Measurements from ENCODE around the gene PMIS2. TPM values are rescaled to one million over a fixed set of nuclear protein-coding genes. Genes with fewer than 3 reads are reported as not detected.
A peak's percentile ranks its signal among the peaks of the same experiment; 100 is the strongest.

The PMIS2 gene
- total RNA-seq, 1 experiment from 2014 or later, result not detected

DNA sequence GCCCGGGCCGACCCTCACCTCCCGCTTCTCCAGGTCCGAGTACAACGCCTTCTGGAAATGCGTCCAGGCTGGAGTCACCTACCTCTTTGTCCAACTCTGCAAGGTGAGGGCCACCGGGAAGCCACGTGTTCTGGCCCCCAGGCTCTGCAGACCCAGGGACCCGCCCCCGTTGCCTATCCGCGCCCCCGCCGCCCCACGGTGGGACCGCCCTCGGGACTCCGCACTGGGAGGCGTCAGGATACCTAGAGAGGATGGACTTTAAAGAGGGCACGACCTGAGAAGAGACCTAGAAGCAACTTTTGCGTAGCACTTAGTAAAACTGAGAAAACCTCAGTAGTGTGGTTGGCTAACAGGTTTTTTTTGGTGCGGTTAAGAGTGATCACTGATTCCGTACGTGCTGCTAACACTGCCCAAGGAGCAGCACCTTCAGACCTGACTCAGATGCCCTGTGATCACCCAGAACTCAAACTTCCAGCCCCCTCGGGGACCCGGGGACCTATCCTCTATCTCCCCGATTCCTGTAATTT is 40.1 kb upstream of the PMIS2 start:
- H3K9me2 ChIP-seq (ENCODE audit: insufficient read depth), result no peaks in the 10 kb centered on the region
- no peaks in the 10 kb centered on the region for H4K20me1 ChIP-seq (ENCODE audit: insufficient read depth)
- peaks cover 56% of the 10 kb centered on the region for H3K79me2 ChIP-seq (ENCODE audit: insufficient read depth, low read length)
- H2AFZ ChIP-seq (ENCODE audit: low read depth, low read length, poor library complexity, severe bottlenecking), result no peak overlapping the region
- peak overlapping the region; percentile 89 for H3K27ac ChIP-seq (ENCODE audit: low read depth, low read length)
- H3K27me3 ChIP-seq (ENCODE audit: insufficient read depth, low read length), result no peaks in the 10 kb centered on the region
- RAD21 ChIA-PET (ENCODE audit: low non-redundant PET in 1 of 2, low total read pairs in 2 of 2, uncharacterized antibody in 2 of 2, unreplicated experiment in 2 of 2), result no interaction called here
- no TSS peak for BruUV-seq (replicated peaks)
- H3K4me1 ChIP-seq (ENCODE audit: control insufficient read depth in 1 of 2, insufficient read depth in 2 of 2, low read length in 2 of 2), result peaks cover 9 to 22% of the 10 kb centered on the region in 2 experiments
- H3K9ac ChIP-seq (ENCODE audit: low read length), result peak overlapping the region; percentile 100
- intact Hi-C loops (cut with micrococcal nuclease), result loop anchor here (1.0 to 10.0 kb wide), 2 partner anchors 36 to 389 kb away; partner anchors contain the start of gene LRFN3
- peak overlapping the region; percentile 98 for H3K4me2 ChIP-seq (ENCODE audit: low read length)
- H3K9me3 ChIP-seq (ENCODE audit: control insufficient read depth in 1 of 2, insufficient read depth in 1 of 2, low read depth in 1 of 2, low read length in 2 of 2), result no peaks in the 10 kb centered on the region
- peak overlapping the region; percentile 69 to 100 for H3K4me3 ChIP-seq (replicated peaks in 1 of 2; ENCODE audit: low read depth in 1 of 2, low read length in 2 of 2)
- peaks cover 8 to 36% of the 10 kb centered on the region in 2 experiments; a peak in 3 of 4 replicates for H3K36me3 ChIP-seq (ENCODE audit: control insufficient read depth in 1 of 2, insufficient read depth in 2 of 2, low read length in 2 of 2)
- ATAC-seq, result peak; percentile 76
- no peak for TF ChIP-seq TCF7L2 (IDR thresholded peaks at IDR 0.05; ENCODE audit: borderline replicate concordance, extremely low read depth, insufficient read depth, insufficient read length)
- TF ChIP-seq, protein P1, sequence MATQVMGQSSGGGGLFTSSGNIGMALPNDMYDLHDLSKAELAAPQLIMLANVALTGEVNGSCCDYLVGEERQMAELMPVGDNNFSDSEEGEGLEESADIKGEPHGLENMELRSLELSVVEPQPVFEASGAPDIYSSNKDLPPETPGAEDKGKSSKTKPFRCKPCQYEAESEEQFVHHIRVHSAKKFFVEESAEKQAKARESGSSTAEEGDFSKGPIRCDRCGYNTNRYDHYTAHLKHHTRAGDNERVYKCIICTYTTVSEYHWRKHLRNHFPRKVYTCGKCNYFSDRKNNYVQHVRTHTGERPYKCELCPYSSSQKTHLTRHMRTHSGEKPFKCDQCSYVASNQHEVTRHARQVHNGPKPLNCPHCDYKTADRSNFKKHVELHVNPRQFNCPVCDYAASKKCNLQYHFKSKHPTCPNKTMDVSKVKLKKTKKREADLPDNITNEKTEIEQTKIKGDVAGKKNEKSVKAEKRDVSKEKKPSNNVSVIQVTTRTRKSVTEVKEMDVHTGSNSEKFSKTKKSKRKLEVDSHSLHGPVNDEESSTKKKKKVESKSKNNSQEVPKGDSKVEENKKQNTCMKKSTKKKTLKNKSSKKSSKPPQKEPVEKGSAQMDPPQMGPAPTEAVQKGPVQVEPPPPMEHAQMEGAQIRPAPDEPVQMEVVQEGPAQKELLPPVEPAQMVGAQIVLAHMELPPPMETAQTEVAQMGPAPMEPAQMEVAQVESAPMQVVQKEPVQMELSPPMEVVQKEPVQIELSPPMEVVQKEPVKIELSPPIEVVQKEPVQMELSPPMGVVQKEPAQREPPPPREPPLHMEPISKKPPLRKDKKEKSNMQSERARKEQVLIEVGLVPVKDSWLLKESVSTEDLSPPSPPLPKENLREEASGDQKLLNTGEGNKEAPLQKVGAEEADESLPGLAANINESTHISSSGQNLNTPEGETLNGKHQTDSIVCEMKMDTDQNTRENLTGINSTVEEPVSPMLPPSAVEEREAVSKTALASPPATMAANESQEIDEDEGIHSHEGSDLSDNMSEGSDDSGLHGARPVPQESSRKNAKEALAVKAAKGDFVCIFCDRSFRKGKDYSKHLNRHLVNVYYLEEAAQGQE (IDR thresholded peaks at IDR 0.05; ENCODE audit: low read depth), result no peak
- no peak for TF ChIP-seq ZNF274 (IDR thresholded peaks at IDR 0.05; ENCODE audit: low read depth, low read length)
- TF ChIP-seq, protein P2, sequence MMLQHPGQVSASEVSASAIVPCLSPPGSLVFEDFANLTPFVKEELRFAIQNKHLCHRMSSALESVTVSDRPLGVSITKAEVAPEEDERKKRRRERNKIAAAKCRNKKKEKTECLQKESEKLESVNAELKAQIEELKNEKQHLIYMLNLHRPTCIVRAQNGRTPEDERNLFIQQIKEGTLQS (IDR thresholded peaks at IDR 0.05), result no peak
- TF ChIP-seq EGR1 (IDR thresholded peaks at IDR 0.05; ENCODE audit: low read depth), result peak; percentile 72; the same call in 1 of the 2 replicates
- TF ChIP-seq ZFX (IDR thresholded peaks at IDR 0.05), result peak; percentile 86; the same call in 1 of the 2 replicates
- TF ChIP-seq JUND (IDR thresholded peaks at IDR 0.05), result no peak
- no peak for TF ChIP-seq EZH2phosphoT487 (IDR thresholded peaks at IDR 0.05; ENCODE audit: borderline replicate concordance)
- TF ChIP-seq, protein P3, sequence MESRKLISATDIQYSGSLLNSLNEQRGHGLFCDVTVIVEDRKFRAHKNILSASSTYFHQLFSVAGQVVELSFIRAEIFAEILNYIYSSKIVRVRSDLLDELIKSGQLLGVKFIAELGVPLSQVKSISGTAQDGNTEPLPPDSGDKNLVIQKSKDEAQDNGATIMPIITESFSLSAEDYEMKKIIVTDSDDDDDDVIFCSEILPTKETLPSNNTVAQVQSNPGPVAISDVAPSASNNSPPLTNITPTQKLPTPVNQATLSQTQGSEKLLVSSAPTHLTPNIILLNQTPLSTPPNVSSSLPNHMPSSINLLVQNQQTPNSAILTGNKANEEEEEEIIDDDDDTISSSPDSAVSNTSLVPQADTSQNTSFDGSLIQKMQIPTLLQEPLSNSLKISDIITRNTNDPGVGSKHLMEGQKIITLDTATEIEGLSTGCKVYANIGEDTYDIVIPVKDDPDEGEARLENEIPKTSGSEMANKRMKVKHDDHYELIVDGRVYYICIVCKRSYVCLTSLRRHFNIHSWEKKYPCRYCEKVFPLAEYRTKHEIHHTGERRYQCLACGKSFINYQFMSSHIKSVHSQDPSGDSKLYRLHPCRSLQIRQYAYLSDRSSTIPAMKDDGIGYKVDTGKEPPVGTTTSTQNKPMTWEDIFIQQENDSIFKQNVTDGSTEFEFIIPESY (IDR thresholded peaks at IDR 0.05; ENCODE audit: extremely low read depth, insufficient replicate concordance, low read length), result no peak
- TF ChIP-seq RAD21 (IDR thresholded peaks at IDR 0.05; ENCODE audit: low read depth), result no peak
- TF ChIP-seq YY1 (IDR thresholded peaks at IDR 0.05; ENCODE audit: extremely low read depth, insufficient replicate concordance, low read depth, low read length), result no peak
- no peak for TF ChIP-seq ELF1 (IDR thresholded peaks at IDR 0.05; ENCODE audit: borderline replicate concordance, low read depth)
- TF ChIP-seq EZH2 (IDR thresholded peaks at IDR 0.05), result no peak
- TF ChIP-seq FOSL1 (IDR thresholded peaks at IDR 0.05; ENCODE audit: low read depth), result no peak
- no peak for TF ChIP-seq SP1 (IDR thresholded peaks at IDR 0.05; ENCODE audit: low read depth)
- no peak for TF ChIP-seq SIN3A (IDR thresholded peaks at IDR 0.05; ENCODE audit: low read depth)
- TF ChIP-seq, protein P4, sequence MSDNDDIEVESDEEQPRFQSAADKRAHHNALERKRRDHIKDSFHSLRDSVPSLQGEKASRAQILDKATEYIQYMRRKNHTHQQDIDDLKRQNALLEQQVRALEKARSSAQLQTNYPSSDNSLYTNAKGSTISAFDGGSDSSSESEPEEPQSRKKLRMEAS (IDR thresholded peaks at IDR 0.05), result peak; percentile 2; the same call in 1 of the 2 replicates
- DNase-seq (ENCODE audit: low read depth, low spot score), result no peak
- CTCF ChIA-PET, result no interaction called here
- POLR2A ChIA-PET, result no interaction called here

Measured in HCT116 (cell line).